ENCODE measurements around the gene UACA.
"Not testable (repeated sequence)": the region's sequence is repeated elsewhere in the genome, so short reads cannot be mapped to it uniquely, and the experiment has no call there.

The UACA gene

DNA sequence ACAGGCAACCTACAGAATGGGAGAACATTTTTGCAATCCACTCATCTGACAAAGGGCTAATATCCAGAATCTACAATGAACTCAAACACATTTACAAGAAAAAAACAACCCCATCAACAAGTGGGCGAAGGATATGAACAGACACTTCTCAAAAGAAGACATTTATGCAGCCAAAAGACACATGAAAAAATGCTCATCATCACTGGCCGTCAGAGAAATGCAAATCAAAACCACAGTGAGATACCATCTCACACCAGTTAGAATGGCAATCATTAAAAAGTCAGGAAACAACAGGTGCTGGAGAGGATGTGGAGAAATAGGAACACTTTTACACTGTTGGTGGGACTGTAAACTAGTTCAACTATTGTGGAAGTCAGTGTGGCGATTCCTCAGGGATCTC is 100.3 kb downstream of the UACA start:
- H3K27me3 Mint-ChIP-seq, H3K36me3 Mint-ChIP-seq, DNase-seq, CTCF ChIA-PET, H3K9me3 Mint-ChIP-seq, H3K27ac Mint-ChIP-seq, H3K4me3 Mint-ChIP-seq, H3K4me1 Mint-ChIP-seq: not testable (repeated sequence)

DNA sequence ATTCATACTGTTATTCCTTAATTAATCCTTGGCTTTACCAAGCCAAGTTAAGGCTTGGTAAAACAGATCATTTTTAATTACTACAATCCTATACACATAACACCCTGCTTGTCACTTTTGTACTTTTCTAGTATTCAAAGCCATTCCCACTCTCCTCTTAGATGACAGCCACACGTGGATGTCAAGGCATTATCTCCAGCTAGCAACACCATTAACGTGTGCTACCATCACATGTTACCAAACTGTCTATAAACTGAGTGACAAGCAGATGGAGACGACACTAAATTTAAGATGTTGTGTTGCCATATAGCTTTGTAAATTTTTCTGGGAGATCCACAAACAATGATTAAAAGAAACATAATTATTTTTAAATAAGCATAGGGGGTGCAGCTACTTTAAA is 103.7 kb downstream of the UACA start:
- CTCF ChIA-PET, result no interaction called here
- no peaks in the 10 kb centered on the region for H3K36me3 Mint-ChIP-seq
- no peaks in the 10 kb centered on the region for H3K9me3 Mint-ChIP-seq
- peaks cover 8% of the 10 kb centered on the region for H3K27me3 Mint-ChIP-seq
- H3K4me3 Mint-ChIP-seq, result no peak overlapping the region
- peaks cover 9% of the 10 kb centered on the region for H3K4me1 Mint-ChIP-seq
- H3K27ac Mint-ChIP-seq, result no peak overlapping the region
- no peak for DNase-seq

- no peak overlapping the region for H3K27ac Mint-ChIP-seq
- no peak for DNase-seq
- H3K4me1 Mint-ChIP-seq, result peaks cover 9% of the 10 kb centered on the region
- no peak overlapping the region for H3K4me3 Mint-ChIP-seq
- CTCF ChIA-PET, result no interaction called here
- H3K27me3 Mint-ChIP-seq, result peaks cover 11% of the 10 kb centered on the region
- no peaks in the 10 kb centered on the region for H3K36me3 Mint-ChIP-seq
- H3K9me3 Mint-ChIP-seq, result no peaks in the 10 kb centered on the region
Observed at GRCh38 chr15:70658641-70659040, 104.7 kb downstream of the UACA start.

DNA sequence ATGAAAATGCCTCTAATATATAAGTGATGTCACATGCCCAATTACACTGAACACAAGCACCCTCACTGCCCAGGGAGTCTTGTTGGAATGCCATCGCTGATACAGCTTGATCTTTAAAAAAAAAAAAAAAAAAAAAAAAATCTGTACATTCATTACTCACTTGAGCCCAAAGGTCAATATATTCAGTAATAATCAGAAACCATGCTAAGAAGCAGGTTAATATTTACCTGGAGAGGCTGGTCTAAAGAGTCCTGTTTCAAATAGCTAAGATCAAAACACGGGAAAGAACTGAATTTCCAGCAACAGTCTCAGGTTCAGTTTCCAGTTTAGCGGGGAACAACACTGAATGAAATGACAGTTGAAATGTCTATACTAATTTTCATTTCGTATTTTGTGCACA is 109.9 kb downstream of the UACA start:
- no peaks in the 10 kb centered on the region for H3K36me3 Mint-ChIP-seq

DNA sequence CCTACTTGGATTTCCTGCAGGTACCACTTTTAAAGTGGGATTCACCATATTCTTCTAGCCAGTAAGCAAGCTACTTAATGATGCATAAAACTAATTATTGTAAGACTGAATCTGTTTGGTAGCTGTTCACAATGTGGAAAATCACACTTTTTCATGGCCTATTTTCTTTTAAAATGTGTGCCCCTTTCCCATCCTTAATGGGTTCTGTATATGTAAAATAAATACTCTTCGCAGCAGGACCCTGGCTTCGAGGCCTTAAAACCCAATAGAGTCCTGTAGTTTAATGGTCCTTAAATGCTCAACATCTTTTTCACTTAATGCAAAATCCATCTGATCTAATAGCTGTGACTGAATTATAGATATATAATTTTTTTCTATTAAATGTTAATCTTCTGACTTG is 111.0 kb downstream of the UACA start:
- Mint-ChIP-seq H3K27me3 (peaks cover 14% of the 10 kb centered on the region), H3K9me3 (no peaks in the 10 kb centered on the region), H3K36me3 (no peaks in the 10 kb centered on the region), H3K4me3 (no peak overlapping the region), H3K27ac (no peak overlapping the region), H3K4me1 (no peaks in the 10 kb centered on the region)
- CTCF ChIA-PET, result no interaction called here
- no peak for DNase-seq

More for the DNA sequence above, 109.9 kb downstream of the UACA start:
- H3K27ac Mint-ChIP-seq, result no peak overlapping the region
- peaks cover 18% of the 10 kb centered on the region for H3K27me3 Mint-ChIP-seq
- H3K4me1 Mint-ChIP-seq, result no peaks in the 10 kb centered on the region
- no peak for DNase-seq
- no peaks in the 10 kb centered on the region for H3K9me3 Mint-ChIP-seq
- CTCF ChIA-PET, result interaction anchor here (0.5 kb wide), 1 partner anchor 21 kb away, joined by 3 read pairs; no protein-coding TSS in a partner anchor
- H3K4me3 Mint-ChIP-seq, result no peak overlapping the region

- Mint-ChIP-seq H3K9me3 (no peaks in the 10 kb centered on the region), H3K27ac (no peak overlapping the region), H3K27me3 (peaks cover 17% of the 10 kb centered on the region), H3K4me1 (no peaks in the 10 kb centered on the region), H3K36me3 (no peaks in the 10 kb centered on the region), H3K4me3 (no peak overlapping the region)
- CTCF ChIA-PET, result interaction anchor here (0.8 to 1.1 kb wide), 2 partner anchors 16 to 20 kb away, joined by 3 to 4 read pairs; no protein-coding TSS in a partner anchor
- no peak for DNase-seq
Observed at GRCh38 chr15:70651303-70651845, 112.0 kb downstream of the UACA start.

DNA sequence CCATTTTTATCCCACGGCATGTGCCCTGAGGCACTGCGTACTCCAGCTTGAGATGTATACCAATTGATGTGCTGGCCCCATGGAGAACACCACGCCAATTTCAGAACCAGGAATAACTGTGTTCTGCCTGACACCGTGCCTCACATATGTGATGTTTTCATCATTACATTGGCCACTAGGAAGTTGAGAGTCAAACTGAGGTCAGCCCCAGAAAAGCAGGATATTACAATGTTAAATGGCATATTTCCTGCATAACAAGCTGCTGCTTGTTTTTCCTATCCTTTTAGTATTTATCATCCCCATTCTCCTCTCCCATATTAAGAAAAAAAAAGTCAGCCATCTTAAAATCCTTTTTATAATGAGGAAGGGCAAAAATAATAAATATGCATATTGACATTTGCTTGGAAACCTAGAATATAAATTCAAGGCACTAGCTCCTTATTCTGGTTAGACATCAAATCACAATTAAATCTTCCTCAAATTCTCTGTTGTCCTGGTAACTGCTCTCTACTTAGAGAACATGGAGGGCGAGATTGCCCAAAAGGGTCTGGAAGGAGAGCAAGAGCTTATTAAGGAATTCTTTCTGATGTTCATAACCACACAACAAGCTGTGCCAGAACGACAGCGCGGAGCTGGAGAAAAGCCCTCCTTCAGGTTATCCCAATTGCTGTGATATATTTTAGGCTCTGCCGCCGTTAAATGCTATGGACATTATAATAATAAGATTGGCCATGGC is 112.6 kb downstream of the UACA start:
- no peak overlapping the region for H3K4me3 Mint-ChIP-seq
- CTCF ChIA-PET, result interaction anchor here (0.8 to 1.1 kb wide), 2 partner anchors 17 to 19 kb away, joined by 3 to 4 read pairs; no protein-coding TSS in a partner anchor
- H3K9me3 Mint-ChIP-seq, result no peaks in the 10 kb centered on the region
- no peaks in the 10 kb centered on the region for H3K4me1 Mint-ChIP-seq
- H3K27me3 Mint-ChIP-seq, result peaks cover 22% of the 10 kb centered on the region
- DNase-seq, result no peak
- H3K36me3 Mint-ChIP-seq, result no peaks in the 10 kb centered on the region
- H3K27ac Mint-ChIP-seq, result no peak overlapping the region

DNA sequence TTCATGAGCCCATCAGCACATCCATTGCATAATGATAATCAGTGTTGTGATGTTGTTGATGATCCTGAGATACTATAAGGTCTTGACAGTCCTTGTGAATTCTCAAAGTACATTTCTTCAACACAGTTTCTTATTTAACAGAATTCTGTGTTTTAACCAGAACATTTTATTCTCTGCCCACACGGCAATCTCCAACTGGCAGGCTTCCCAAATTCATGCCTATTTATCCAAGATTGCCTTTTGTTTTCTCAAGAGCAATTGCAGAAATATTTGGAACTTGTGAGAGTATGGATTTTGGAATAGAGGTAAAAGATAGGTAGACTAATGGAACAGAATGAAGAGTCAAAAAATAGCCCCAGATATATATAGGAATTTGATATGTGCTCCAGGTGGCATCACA is 116.0 kb downstream of the UACA start:
- Mint-ChIP-seq H3K27ac (no peak overlapping the region), H3K36me3 (no peaks in the 10 kb centered on the region), H3K9me3 (no peaks in the 10 kb centered on the region), H3K27me3 (peaks cover 19% of the 10 kb centered on the region), H3K4me1 (no peaks in the 10 kb centered on the region), H3K4me3 (no peak overlapping the region)
- CTCF ChIA-PET, result no interaction called here
- no peak for DNase-seq

- CTCF ChIA-PET, result no interaction called here
- H3K9me3 Mint-ChIP-seq, result no peaks in the 10 kb centered on the region
- H3K36me3 Mint-ChIP-seq, result no peaks in the 10 kb centered on the region
- peaks cover 19% of the 10 kb centered on the region for H3K27me3 Mint-ChIP-seq
- DNase-seq, result no peak
- H3K4me3 Mint-ChIP-seq, result no peak overlapping the region
- no peaks in the 10 kb centered on the region for H3K4me1 Mint-ChIP-seq
- no peak overlapping the region for H3K27ac Mint-ChIP-seq
Observed at GRCh38 chr15:70646169-70646568, 117.2 kb downstream of the UACA start.

- Mint-ChIP-seq H3K27ac (no peak overlapping the region), H3K4me1 (no peaks in the 10 kb centered on the region), H3K4me3 (no peak overlapping the region), H3K9me3 (no peaks in the 10 kb centered on the region), H3K36me3 (no peaks in the 10 kb centered on the region), H3K27me3 (peaks cover 12% of the 10 kb centered on the region)
- CTCF ChIA-PET, result no interaction called here
- no peak for DNase-seq
Observed at GRCh38 chr15:70643783-70644125, 119.6 kb downstream of the UACA start.

DNA sequence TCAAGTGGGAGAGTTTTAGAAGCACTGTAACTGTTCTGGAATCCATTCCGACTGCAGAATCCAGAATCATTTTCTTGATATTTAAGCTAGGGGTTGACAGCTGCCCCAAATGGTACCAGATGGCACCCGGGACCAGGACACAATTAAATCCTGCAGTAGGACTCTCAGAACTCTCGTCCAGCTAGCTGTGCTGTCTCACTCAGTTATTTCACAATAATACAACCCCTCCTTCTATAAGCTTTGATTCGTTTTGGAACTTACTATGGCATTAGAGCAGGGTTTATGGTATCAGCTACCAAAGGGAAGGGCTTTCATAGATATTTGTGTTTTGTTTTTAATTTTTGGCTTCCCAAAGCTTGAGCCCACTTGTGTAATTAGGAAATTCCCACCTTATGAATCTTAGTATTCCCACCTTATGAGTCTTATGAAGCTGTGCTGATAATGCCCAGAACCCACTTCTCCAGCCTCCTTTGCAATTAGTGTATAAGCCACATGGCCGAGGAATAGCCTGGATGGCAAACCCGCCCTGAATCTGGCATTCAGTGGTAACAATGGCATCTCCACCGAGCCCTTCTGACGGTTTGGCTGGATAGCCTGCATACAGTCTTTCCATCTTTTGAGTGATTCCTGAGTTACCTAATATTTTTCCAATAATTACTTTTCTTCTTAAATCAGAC is 120.1 kb downstream of the UACA start:
- H3K4me1 Mint-ChIP-seq, result no peaks in the 10 kb centered on the region
- peaks cover 15% of the 10 kb centered on the region for H3K27me3 Mint-ChIP-seq
- H3K9me3 Mint-ChIP-seq, result no peaks in the 10 kb centered on the region
- H3K36me3 Mint-ChIP-seq, result no peaks in the 10 kb centered on the region
- no peak for DNase-seq
- H3K27ac Mint-ChIP-seq, result no peak overlapping the region
- CTCF ChIA-PET, result no interaction called here
- no peak overlapping the region for H3K4me3 Mint-ChIP-seq

DNA sequence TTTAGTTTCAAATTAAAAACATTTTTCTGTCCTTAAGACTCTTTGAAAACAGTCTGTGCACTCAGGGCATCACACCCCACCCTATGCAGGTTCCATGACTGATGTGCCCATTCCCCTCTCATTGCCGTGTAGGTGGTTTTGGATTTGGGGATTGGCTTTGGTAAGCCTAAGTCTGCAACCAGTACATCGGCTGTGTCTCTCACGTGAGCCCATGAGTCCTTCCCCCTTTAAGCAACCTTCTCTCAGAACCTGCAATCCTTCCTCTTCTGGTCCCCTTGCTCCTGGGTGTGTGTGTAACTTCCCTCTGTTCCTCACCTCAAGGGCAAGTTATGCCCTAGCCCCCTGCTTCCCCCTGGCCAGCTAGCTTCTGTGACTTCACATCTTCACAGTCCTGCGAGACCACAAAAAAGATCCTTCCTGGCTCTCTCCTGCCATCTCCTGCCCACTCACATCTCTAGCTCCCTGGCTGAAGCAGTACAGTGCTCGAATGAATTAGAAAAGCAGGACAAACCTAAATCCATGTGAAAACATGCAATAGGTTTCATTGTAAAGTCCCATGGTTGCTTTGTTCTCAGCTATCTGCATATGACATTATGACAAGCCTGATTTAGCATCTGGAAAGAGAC is 126.7 kb downstream of the UACA start:
- peaks cover 28% of the 10 kb centered on the region for H3K27me3 Mint-ChIP-seq
- H3K36me3 Mint-ChIP-seq, result no peaks in the 10 kb centered on the region
- H3K9me3 Mint-ChIP-seq, result no peaks in the 10 kb centered on the region
- H3K27ac Mint-ChIP-seq, result no peak overlapping the region
- peaks cover 7% of the 10 kb centered on the region for H3K4me1 Mint-ChIP-seq
- CTCF ChIA-PET, result interaction anchor here (1.2 kb wide), 1 partner anchor 67 kb away, joined by 3 read pairs; no protein-coding TSS in a partner anchor
- DNase-seq, result no peak
- no peak overlapping the region for H3K4me3 Mint-ChIP-seq

- Mint-ChIP-seq H3K4me1 (peaks cover 7% of the 10 kb centered on the region), H3K9me3 (no peaks in the 10 kb centered on the region), H3K4me3 (no peak overlapping the region), H3K27me3 (peaks cover 34% of the 10 kb centered on the region), H3K27ac (no peak overlapping the region), H3K36me3 (no peaks in the 10 kb centered on the region)
- CTCF ChIA-PET, result no interaction called here
- DNase-seq, result no peak
Observed at GRCh38 chr15:70635895-70636294, 127.5 kb downstream of the UACA start.

DNA sequence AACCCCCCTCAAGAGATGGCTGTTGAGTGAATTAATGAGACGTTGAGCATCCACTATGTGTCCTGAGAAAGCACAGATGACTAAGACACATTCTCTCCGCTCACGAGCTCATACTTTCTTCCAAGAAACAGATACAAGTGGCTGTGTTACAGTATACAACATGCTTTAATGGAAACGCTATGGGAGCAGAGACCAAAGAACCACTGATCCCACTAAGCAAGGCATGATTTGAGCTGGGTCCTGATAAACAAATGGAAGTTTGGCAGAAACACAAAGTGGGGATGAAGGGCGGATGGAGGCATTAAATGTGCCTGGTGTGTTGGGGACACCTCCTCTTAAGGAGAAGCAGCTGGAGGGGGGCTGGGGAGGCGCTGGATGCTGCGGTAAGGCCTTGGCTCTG is 129.4 kb downstream of the UACA start:
- peaks cover 50% of the 10 kb centered on the region for H3K27me3 Mint-ChIP-seq
- H3K4me1 Mint-ChIP-seq, result peaks cover 7% of the 10 kb centered on the region
- CTCF ChIA-PET, result no interaction called here
- no peak overlapping the region for H3K4me3 Mint-ChIP-seq
- no peaks in the 10 kb centered on the region for H3K9me3 Mint-ChIP-seq
- no peak for DNase-seq
- no peak overlapping the region for H3K27ac Mint-ChIP-seq
- H3K36me3 Mint-ChIP-seq, result no peaks in the 10 kb centered on the region
